CD4-positive, alpha-beta T cell (primary cell): ENCODE data around the gene CDC14B. TPM values are rescaled to one million over a fixed set of nuclear protein-coding genes. Genes with fewer than 3 reads are reported as not detected.

Source experiments
- ATAC-seq: fragments of 200-7000 bp; cut with Tn5 transposase; one replicate; pipeline ENCODE4 v1.10.0; 2022; ENCODE audit warnings: mild to moderate bottlenecking; ENCODE audit not compliant: poor library complexity
- CTCF ChIA-PET: fragments of 350-600 bp; sonication (Branson Sonifier 250); formaldehyde crosslinking; loops from one replicate; lab custom pipeline; 2021; ENCODE audit warnings: antibody characterized with exemption, inconsistent platforms; lab: Charles Lee
- POLR2A ChIA-PET: fragments of 350-600 bp; sonication (Branson Sonifier 250); formaldehyde crosslinking; loops from one replicate; lab custom pipeline; 2021; ENCODE audit warnings: antibody characterized with exemption, inconsistent platforms; lab: Charles Lee
- DNase-seq, 14 experiments: peaks; one replicate each; pipeline ENCODE4 v3.0.0-alpha.2; 2013 to 2020; ENCODE audit warnings: mixed read lengths in 2 of 14
- H3K27ac ChIP-seq, 2 donors: one replicate each; pipeline versions ENCODE4 v1.5.1 to v1.7.0; 2013; ENCODE audit warnings: low read length in 2 of 2, low read depth in 1 of 2, mild to moderate bottlenecking in 1 of 2
- H3K27me3 ChIP-seq, 2 experiments: 1 replicate in 1 of 2; 2 replicates in 1 of 2; pipeline versions ENCODE4 v1.6.1 to v1.7.0; 2013; ENCODE audit warnings: low read length in 2 of 2, control low read depth in 1 of 2, mild to moderate bottlenecking in 1 of 2, moderate library complexity in 1 of 2; ENCODE audit not compliant: insufficient read depth in 2 of 2, control insufficient read depth in 1 of 2
- H3K36me3 ChIP-seq: one replicate; pipeline ENCODE4 v1.6.1; 2013; ENCODE audit warnings: low read length, control low read depth; ENCODE audit not compliant: insufficient read depth
- H3K4me1 ChIP-seq: one replicate; pipeline ENCODE4 v1.6.1; 2013; ENCODE audit warnings: low read length, control low read depth; ENCODE audit not compliant: insufficient read depth
- H3K4me3 ChIP-seq: one replicate; pipeline ENCODE4 v1.5.1; 2013; ENCODE audit warnings: mild to moderate bottlenecking, low read length, moderate library complexity
- H3K9me3 ChIP-seq, 2 experiments: 1 replicate in 1 of 2; 2 replicates in 1 of 2; pipeline versions ENCODE4 v1.6.1 to v1.7.0; 2013; ENCODE audit warnings: low read length in 2 of 2, mild to moderate bottlenecking in 2 of 2, control low read depth in 1 of 2, moderate library complexity in 1 of 2; ENCODE audit not compliant: control insufficient read depth in 1 of 2, insufficient read depth in 1 of 2
- H3K27ac Mint-ChIP-seq: one replicate; pipeline ENCODE4 v1.8.0; 2020; ENCODE audit warnings: mixed read lengths
- H3K27me3 Mint-ChIP-seq: one replicate; pipeline ENCODE4 v1.8.0; 2021; ENCODE audit warnings: mixed read lengths
- H3K36me3 Mint-ChIP-seq: one replicate; pipeline ENCODE4 v1.8.0; 2021; ENCODE audit warnings: low read depth, mixed read lengths
- H3K4me1 Mint-ChIP-seq: one replicate; pipeline ENCODE4 v1.8.0; 2021; ENCODE audit warnings: low read depth, mixed read lengths
- H3K4me3 Mint-ChIP-seq: one replicate; pipeline ENCODE4 v1.8.0; 2020; ENCODE audit warnings: mild to moderate bottlenecking, mixed read lengths
- H3K9me3 Mint-ChIP-seq: one replicate; pipeline ENCODE4 v1.8.0; 2020; ENCODE audit warnings: mixed read lengths
- intact Hi-C, 2 experiments: fragments of 100-400 bp; cut with DNase I in 1 of 2; cut with micrococcal nuclease in 1 of 2; formaldehyde crosslinking; loops; one replicate each; pipeline versions ENCODE4 v1.15.1 to v1.9.0; 2023 to 2025; cut with DNase I, micrococcal nuclease
- total RNA-seq, 174 experiments: library from RNA in 2 of 174; stranded (reverse) in 2 of 174; gene quantifications; one replicate each; pipeline ENCODE4 v1.2.3 and lab custom pipeline; 2021 to 2026
- TF ChIP-seq, protein P1 (sequence below): fragments of 200-600 bp; IDR thresholded peaks from one replicate; pipeline ENCODE4 v1.8.0; 2022; ENCODE audit warnings: antibody characterized with exemption, mild to moderate bottlenecking

The CDC14B gene
- total RNA-seq, 2 experiments from 2014 or later = 3.5 TPM

DNA sequence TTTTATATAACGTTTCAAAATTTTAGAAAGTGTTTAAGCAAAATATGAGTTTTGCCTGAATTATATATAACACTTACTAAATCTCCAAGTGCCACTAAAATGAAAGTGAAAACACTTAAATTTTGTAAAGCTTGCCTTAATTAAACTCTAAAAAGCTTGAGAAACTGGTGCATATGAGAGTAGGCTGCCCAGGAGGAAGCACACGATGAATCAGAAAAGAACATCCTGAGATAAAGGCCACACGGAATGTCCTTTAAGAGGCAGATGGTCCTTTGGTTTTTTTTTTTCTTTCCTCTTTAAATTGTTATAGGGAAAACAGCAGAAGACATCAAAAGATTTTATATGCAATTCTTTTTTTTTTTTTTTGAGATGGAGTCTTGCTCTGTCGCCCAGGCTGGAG is 109.4 kb downstream of the CDC14B start:
- H3K27ac ChIP-seq = no peak overlapping the region
- no peak overlapping the region for H3K4me3 ChIP-seq
- DNase-seq = no peak
- CTCF ChIA-PET = no interaction called here
- peaks cover 25% of the 10 kb centered on the region for H3K36me3 Mint-ChIP-seq
- TF ChIP-seq, protein P1, sequence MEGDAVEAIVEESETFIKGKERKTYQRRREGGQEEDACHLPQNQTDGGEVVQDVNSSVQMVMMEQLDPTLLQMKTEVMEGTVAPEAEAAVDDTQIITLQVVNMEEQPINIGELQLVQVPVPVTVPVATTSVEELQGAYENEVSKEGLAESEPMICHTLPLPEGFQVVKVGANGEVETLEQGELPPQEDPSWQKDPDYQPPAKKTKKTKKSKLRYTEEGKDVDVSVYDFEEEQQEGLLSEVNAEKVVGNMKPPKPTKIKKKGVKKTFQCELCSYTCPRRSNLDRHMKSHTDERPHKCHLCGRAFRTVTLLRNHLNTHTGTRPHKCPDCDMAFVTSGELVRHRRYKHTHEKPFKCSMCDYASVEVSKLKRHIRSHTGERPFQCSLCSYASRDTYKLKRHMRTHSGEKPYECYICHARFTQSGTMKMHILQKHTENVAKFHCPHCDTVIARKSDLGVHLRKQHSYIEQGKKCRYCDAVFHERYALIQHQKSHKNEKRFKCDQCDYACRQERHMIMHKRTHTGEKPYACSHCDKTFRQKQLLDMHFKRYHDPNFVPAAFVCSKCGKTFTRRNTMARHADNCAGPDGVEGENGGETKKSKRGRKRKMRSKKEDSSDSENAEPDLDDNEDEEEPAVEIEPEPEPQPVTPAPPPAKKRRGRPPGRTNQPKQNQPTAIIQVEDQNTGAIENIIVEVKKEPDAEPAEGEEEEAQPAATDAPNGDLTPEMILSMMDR = no peak
- intact Hi-C loops = no loop called here
- H3K27ac Mint-ChIP-seq = no peak overlapping the region
- no peaks in the 10 kb centered on the region for H3K9me3 ChIP-seq
- POLR2A ChIA-PET = no interaction called here
- H3K27me3 ChIP-seq = no peaks in the 10 kb centered on the region
- no peaks in the 10 kb centered on the region for H3K4me1 ChIP-seq
- no peaks in the 10 kb centered on the region for H3K4me1 Mint-ChIP-seq
- no peaks in the 10 kb centered on the region for H3K9me3 Mint-ChIP-seq
- no peaks in the 10 kb centered on the region for H3K27me3 Mint-ChIP-seq
- H3K4me3 Mint-ChIP-seq = no peak overlapping the region
- ATAC-seq = no peak
- peaks cover 4% of the 10 kb centered on the region for H3K36me3 ChIP-seq

DNA sequence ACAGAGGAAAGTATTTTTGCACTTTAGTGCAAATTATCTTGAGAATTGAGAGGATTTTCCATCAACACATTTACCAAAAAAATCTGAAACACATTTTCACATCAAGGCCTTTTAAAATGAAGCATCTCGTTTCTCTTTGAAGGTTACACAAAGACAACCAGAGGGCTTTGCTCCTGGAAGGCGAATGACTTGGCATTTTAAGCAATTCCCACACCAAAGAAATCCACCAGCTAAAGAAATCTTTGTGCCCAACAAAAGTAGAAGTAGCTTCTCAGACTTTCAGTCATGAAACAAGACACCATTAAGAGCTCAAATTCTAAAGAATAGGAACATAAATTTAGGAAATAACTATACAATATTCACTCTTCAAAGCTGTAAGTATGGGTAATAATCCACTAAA is 109.8 kb downstream of the CDC14B start:
- DNase-seq = no peak
- Mint-ChIP-seq H3K4me3 (no peak overlapping the region), H3K27me3 (no peaks in the 10 kb centered on the region), H3K27ac (no peak overlapping the region), H3K9me3 (no peaks in the 10 kb centered on the region), H3K36me3 (peaks cover 21% of the 10 kb centered on the region), H3K4me1 (no peaks in the 10 kb centered on the region)
- no peaks in the 10 kb centered on the region for H3K4me1 ChIP-seq
- ChIA-PET CTCF (no interaction called here), POLR2A (no interaction called here)
- H3K27me3 ChIP-seq = no peaks in the 10 kb centered on the region
- no peak for ATAC-seq
- no peak overlapping the region for H3K27ac ChIP-seq
- H3K9me3 ChIP-seq = no peaks in the 10 kb centered on the region
- peaks cover 4% of the 10 kb centered on the region for H3K36me3 ChIP-seq
- TF ChIP-seq, protein P1 = no peak
- intact Hi-C loops = no loop called here
- H3K4me3 ChIP-seq = no peak overlapping the region

DNA sequence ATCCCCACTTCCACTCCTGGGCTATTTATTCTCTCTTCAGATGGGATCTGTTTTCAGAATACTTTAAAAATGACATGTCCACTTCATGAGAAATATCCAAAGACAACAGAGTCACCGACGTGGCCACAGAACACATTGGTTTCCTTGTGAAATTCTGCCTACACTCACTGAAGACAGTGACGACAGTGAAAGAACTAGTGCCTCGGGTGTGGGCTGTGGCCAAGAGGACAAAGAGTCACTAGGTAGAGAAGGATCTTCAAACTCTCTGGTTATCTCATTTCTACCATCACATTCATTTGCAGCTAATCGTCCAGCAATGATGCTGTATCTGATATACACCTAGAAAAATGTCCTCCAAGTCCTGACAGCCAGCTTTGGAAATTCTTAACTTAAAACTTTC is 110.6 kb downstream of the CDC14B start:
- peaks cover 13% of the 10 kb centered on the region for H3K36me3 Mint-ChIP-seq
- ChIA-PET CTCF (no interaction called here), POLR2A (no interaction called here)
- H3K9me3 Mint-ChIP-seq = no peaks in the 10 kb centered on the region
- Histone ChIP-seq H3K4me3 (no peak overlapping the region), H3K27ac (no peak overlapping the region), H3K9me3 (no peaks in the 10 kb centered on the region), H3K27me3 (no peaks in the 10 kb centered on the region), H3K4me1 (no peaks in the 10 kb centered on the region), H3K36me3 (peaks cover 4% of the 10 kb centered on the region)
- H3K4me3 Mint-ChIP-seq = no peak overlapping the region
- H3K27ac Mint-ChIP-seq = no peak overlapping the region
- no peak for DNase-seq
- ATAC-seq = no peak
- no peaks in the 10 kb centered on the region for H3K4me1 Mint-ChIP-seq
- intact Hi-C loops = no loop called here
- no peaks in the 10 kb centered on the region for H3K27me3 Mint-ChIP-seq
- TF ChIP-seq, protein P1 = no peak
